ENCODE measurements around the gene MAPK11. TPM values are rescaled to one million over a fixed set of nuclear protein-coding genes. Genes with fewer than 3 reads are reported as not detected.

The MAPK11 gene
- total RNA-seq (10 to 100 TPM in 1 of 2 donors, 1 to 10 TPM in 1; 5.7 to 14.1 TPM), polyA plus RNA-seq (ENCODE audit: insufficient read length in 2 of 2) (10 to 100 TPM; 36.4 to 40.2 TPM)
- long read RNA-seq, donor 1, partial matches to known transcripts = 0 of 4 reads
- long read RNA-seq, donor 1, other reads (novel, unspliced or antisense) = 0 of 4 reads
- long read RNA-seq, donor 2 = 0 reads
- long read RNA-seq, donor 3, transcript MAPK11-201 (12 exons, 2,431 nt) = major isoform, 5 of 5 reads
- long read RNA-seq, donor 3, partial matches to known transcripts = 0 of 5 reads
- long read RNA-seq, donor 3, other reads (novel, unspliced or antisense) = 0 of 5 reads
- long read RNA-seq, donor 4, partial matches to known transcripts = 5 of 8 reads
- long read RNA-seq, donor 4, other reads (novel, unspliced or antisense) = 0 of 8 reads

DNA sequence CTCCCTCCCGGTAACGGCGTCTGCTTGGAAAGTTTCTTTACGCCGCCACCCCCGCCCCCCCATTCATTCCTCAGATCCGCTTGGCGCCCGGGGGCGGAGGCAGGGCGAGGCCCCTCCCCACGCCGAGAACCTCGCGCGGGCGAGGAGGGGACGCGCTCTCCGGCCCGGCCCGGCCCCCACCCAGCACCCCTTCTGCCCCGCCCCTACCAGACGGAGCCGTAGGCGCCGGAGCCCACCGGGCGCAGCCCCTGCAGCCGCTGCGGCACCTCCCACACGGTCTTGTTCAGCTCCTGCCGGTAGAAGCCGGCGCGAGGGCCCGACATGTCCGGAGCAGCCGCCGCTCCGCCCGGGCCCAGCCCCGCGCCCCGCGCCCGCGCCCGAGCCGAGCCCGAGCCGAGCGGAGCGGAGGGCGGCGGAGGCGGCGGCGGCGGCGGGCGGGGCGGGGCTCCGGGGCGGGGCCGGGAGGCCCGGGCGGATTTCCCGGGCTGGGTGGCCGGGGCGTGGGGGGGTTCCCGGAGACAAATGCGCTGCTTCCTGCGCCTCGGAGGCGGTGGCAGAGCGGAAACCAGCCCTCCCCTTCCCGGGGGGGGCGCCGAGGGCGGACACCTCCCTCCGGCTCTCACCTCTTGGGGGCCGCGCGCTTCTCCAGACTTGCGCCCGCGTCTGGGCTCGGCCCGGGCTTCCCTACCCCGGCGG is at the start of gene MAPK11:
MAPK11 (minus strand) TSS at position 411 of the 696 bp plus-strand sequence; CDS start at position 323, 88 bp downstream.
- peak in 2 of 6 donors; percentile 77 for DNase-seq (ENCODE audit: low read depth in 4 of 6, low spot score in 6 of 6)
- Histone ChIP-seq H3K4me1 (ENCODE audit: control insufficient read depth, insufficient read depth, low read length) (peaks cover 71% of the 10 kb centered on the region), H3K27me3 (ENCODE audit: control insufficient read depth, insufficient read depth, low read length) (no peaks in the 10 kb centered on the region), H3K36me3 (ENCODE audit: control insufficient read depth, insufficient read depth, low read length) (peaks cover 38% of the 10 kb centered on the region), H3K27ac (ENCODE audit: low read depth, low read length) (peak within 1 kb of the TSS; percentile 67), H3K4me3 (ENCODE audit: low read depth, low read length) (peak within 1 kb of the TSS; percentile 49), H3K9me3 (ENCODE audit: control insufficient read depth, insufficient read depth, low read length) (no peaks in the 10 kb centered on the region)
- under 1% methylated on average over 88 of the region's 92 CpGs for WGBS (ENCODE audit: insufficient coverage)

DNA sequence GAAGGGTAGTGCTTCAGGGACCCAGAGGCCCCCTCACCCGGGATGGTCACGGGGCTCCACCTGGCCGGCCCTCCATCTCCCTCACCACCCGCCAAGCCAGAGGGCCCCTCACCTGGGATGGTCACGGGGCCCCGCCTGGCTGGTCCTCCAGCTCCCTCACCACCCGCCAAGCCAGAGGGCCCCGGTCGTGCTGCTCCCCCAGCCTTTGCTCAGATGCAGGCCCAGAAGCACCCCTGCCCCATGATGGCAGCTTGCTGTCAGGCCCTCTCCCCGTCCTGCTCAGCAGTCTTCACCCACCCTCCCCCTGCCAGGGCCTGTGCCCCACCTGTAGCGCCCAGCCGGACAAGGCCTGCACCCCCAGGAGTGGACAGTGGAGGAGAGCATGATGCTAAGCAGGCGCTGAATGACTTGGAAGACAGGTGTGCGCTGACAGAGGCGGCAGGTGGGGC is 49.3 kb upstream of the MAPK11 start:
- 89% methylated on average over 11 of the region's 15 CpGs for WGBS (ENCODE audit: insufficient coverage)
- H3K4me1 ChIP-seq (ENCODE audit: control insufficient read depth, insufficient read depth, low read length) = peaks cover 3% of the 10 kb centered on the region
- no peak overlapping the region for H3K27ac ChIP-seq (ENCODE audit: low read depth, low read length)
- no peaks in the 10 kb centered on the region for H3K27me3 ChIP-seq (ENCODE audit: control insufficient read depth, insufficient read depth, low read length)
- DNase-seq (ENCODE audit: low read depth in 4 of 6, low spot score in 6 of 6) = no peak
- peaks cover 70% of the 10 kb centered on the region for H3K36me3 ChIP-seq (ENCODE audit: control insufficient read depth, insufficient read depth, low read length)
- H3K9me3 ChIP-seq (ENCODE audit: control insufficient read depth, insufficient read depth, low read length) = no peaks in the 10 kb centered on the region
- no peak overlapping the region for H3K4me3 ChIP-seq (ENCODE audit: low read depth, low read length)

DNA sequence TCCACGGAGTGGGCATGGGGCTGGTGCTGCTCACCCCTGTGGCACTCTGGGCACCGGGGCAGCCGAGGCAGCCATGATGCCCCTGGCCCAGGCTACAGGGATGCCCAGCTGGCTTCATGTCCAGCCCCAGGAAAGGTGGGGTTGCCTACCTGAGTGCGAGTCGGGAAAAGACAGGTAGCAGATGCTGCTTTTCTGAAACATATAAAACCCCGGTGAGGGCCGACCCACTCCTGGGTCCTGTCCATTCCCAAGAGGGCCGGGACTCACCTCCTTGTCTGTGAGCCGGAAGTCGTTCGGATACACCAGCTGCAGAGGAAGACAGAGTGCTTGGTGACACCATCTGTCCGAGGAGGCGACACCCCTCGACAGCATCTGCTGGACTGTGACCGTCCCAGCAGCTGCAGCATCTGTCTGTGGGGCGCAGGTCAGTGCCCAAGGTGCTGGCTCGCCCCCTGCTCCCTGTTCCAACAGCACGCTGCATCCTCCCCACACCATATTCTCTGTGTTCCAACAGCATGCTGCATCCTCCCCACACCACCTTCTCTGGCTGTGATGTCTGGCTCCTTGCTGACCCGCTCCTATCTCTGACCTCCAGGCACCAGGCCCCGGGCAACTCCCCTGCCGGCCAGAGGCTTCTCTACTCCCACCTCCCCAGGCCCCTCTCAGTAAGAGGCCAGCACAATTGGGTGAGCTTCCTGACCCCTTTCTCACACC is 48.7 kb upstream of the MAPK11 start:
- no peaks in the 10 kb centered on the region for H3K9me3 ChIP-seq (ENCODE audit: control insufficient read depth, insufficient read depth, low read length)
- no peak for DNase-seq (ENCODE audit: low read depth in 4 of 6, low spot score in 6 of 6)
- H3K27ac ChIP-seq (ENCODE audit: low read depth, low read length) = no peak overlapping the region
- H3K27me3 ChIP-seq (ENCODE audit: control insufficient read depth, insufficient read depth, low read length) = no peaks in the 10 kb centered on the region
- no peak overlapping the region for H3K4me3 ChIP-seq (ENCODE audit: low read depth, low read length)
- H3K36me3 ChIP-seq (ENCODE audit: control insufficient read depth, insufficient read depth, low read length) = peaks cover 71% of the 10 kb centered on the region
- peaks cover 9% of the 10 kb centered on the region for H3K4me1 ChIP-seq (ENCODE audit: control insufficient read depth, insufficient read depth, low read length)
- 80% methylated on average over 21 of the region's 21 CpGs for WGBS (ENCODE audit: insufficient coverage)

GRCh38 chr22:50318356-50318697 is 48.1 kb upstream of the MAPK11 start:
- Histone ChIP-seq H3K36me3 (ENCODE audit: control insufficient read depth, insufficient read depth, low read length) (peaks cover 74% of the 10 kb centered on the region), H3K27me3 (ENCODE audit: control insufficient read depth, insufficient read depth, low read length) (no peaks in the 10 kb centered on the region), H3K4me3 (ENCODE audit: low read depth, low read length) (no peak overlapping the region), H3K4me1 (ENCODE audit: control insufficient read depth, insufficient read depth, low read length) (peaks cover 9% of the 10 kb centered on the region), H3K9me3 (ENCODE audit: control insufficient read depth, insufficient read depth, low read length) (no peaks in the 10 kb centered on the region), H3K27ac (ENCODE audit: low read depth, low read length) (no peak overlapping the region)
- DNase-seq (ENCODE audit: low read depth in 4 of 6, low spot score in 6 of 6) = no peak
- WGBS (ENCODE audit: insufficient coverage) = 83% methylated on average over 6 of the region's 7 CpGs

DNA sequence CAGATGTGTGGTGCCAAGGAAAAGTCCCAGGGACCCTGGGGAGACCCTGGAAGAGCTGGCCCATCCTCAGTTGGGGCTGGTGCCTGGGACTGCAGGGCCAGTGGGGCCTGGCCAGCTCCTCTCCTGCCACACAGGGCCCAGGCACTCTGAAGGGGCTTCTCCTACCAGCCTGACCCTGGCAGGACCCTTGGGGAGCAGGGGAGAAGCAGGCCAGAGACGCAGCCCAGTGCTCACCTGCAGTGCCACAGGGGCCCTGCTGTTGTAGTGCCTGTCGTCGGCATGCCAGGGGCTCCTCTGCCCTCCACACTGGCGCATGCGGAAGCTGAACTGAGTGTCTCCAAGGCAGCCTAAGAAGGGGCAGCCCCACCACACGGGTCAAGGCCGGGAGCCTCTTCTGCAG is 47.5 kb upstream of the MAPK11 start:
- Histone ChIP-seq H3K27me3 (ENCODE audit: control insufficient read depth, insufficient read depth, low read length) (no peaks in the 10 kb centered on the region), H3K9me3 (ENCODE audit: control insufficient read depth, insufficient read depth, low read length) (no peaks in the 10 kb centered on the region), H3K36me3 (ENCODE audit: control insufficient read depth, insufficient read depth, low read length) (peaks cover 80% of the 10 kb centered on the region), H3K27ac (ENCODE audit: low read depth, low read length) (no peak overlapping the region), H3K4me3 (ENCODE audit: low read depth, low read length) (no peak overlapping the region), H3K4me1 (ENCODE audit: control insufficient read depth, insufficient read depth, low read length) (peaks cover 9% of the 10 kb centered on the region)
- DNase-seq (ENCODE audit: low read depth in 4 of 6, low spot score in 6 of 6) = no peak
- 87% methylated on average over 7 of the region's 7 CpGs for whole genome bisulfite sequencing (ENCODE audit: insufficient coverage)

DNA sequence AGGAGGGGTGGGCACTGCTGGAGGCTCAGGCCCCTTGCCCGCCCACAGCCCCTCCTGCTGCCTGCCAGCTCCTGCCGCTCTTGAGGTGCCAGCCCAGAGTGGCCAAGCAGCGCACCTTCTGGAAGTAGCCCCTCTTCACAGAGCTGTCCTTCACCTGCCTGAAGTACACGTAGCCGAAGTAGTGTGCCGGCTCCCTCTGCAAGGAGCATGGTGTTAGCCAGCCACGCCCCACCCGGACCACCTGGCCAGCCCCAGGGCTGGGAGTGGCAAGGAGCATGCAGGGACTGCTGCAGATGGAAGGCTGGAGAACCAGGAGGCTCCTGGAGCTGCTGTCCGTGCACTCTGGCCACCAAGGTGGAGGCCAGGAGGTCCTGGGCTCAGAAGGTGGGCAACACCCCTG is 47.0 kb upstream of the MAPK11 start:
- WGBS (ENCODE audit: insufficient coverage) = 87% methylated on average over 9 of the region's 9 CpGs
- Histone ChIP-seq H3K27ac (ENCODE audit: low read depth, low read length) (no peak overlapping the region), H3K4me1 (ENCODE audit: control insufficient read depth, insufficient read depth, low read length) (peaks cover 10% of the 10 kb centered on the region), H3K36me3 (ENCODE audit: control insufficient read depth, insufficient read depth, low read length) (peaks cover 83% of the 10 kb centered on the region), H3K9me3 (ENCODE audit: control insufficient read depth, insufficient read depth, low read length) (no peaks in the 10 kb centered on the region), H3K27me3 (ENCODE audit: control insufficient read depth, insufficient read depth, low read length) (no peaks in the 10 kb centered on the region), H3K4me3 (ENCODE audit: low read depth, low read length) (no peak overlapping the region)
- no peak for DNase-seq (ENCODE audit: low read depth in 4 of 6, low spot score in 6 of 6)

GRCh38 chr22:50316114-50317065 is 46.2 kb upstream of the MAPK11 start:
- peaks cover 91% of the 10 kb centered on the region for H3K36me3 ChIP-seq (ENCODE audit: control insufficient read depth, insufficient read depth, low read length)
- H3K4me3 ChIP-seq (ENCODE audit: low read depth, low read length) = no peak overlapping the region
- peaks cover 18% of the 10 kb centered on the region for H3K4me1 ChIP-seq (ENCODE audit: control insufficient read depth, insufficient read depth, low read length)
- no peak overlapping the region for H3K27ac ChIP-seq (ENCODE audit: low read depth, low read length)
- no peaks in the 10 kb centered on the region for H3K9me3 ChIP-seq (ENCODE audit: control insufficient read depth, insufficient read depth, low read length)
- no peak for DNase-seq (ENCODE audit: low read depth in 4 of 6, low spot score in 6 of 6)
- no peaks in the 10 kb centered on the region for H3K27me3 ChIP-seq (ENCODE audit: control insufficient read depth, insufficient read depth, low read length)
- WGBS (ENCODE audit: insufficient coverage) = 91% methylated on average over 28 of the region's 45 CpGs

DNA sequence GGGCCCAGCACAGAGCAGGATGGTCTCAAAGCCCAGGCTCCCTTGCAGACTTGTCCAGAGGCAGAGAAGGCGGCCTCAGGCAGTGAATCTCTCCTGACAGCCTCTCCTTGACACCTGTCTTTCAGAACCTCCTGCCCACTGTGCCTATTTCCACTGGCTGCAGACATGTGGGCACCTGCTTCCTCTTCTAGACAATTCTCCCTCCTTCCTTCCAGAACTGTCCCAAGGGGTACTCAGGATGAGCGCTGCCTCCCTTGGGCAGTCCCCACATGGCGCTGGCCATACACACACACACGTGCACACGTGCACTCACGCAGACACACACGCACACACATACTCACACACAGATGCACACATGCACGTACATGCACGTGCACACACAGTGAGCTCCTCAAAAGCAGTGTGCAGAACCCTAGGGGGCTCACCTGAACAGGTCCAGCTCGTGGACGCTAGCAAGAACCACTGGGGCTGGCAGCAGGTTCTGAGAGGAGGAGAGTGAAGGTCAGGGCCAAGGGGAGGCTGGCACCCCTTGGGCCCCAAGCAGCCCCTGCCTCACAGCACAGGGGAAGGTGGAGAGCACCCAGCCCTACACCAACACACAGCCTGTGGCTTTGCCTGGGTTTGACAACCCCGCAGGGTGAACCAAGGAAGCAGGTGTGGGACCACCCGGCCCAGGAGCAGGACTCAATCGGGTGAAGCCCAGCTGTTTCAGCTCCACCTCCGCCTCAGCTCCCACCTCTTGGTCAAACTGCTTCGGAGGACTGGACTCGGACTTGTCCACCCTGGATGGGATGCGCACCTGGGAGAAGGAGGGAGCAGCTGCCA is 45.3 kb upstream of the MAPK11 start:
- Histone ChIP-seq H3K4me1 (ENCODE audit: control insufficient read depth, insufficient read depth, low read length) (peaks cover 24% of the 10 kb centered on the region), H3K27me3 (ENCODE audit: control insufficient read depth, insufficient read depth, low read length) (no peaks in the 10 kb centered on the region), H3K36me3 (ENCODE audit: control insufficient read depth, insufficient read depth, low read length) (peaks cover 92% of the 10 kb centered on the region), H3K4me3 (ENCODE audit: low read depth, low read length) (no peak overlapping the region), H3K9me3 (ENCODE audit: control insufficient read depth, insufficient read depth, low read length) (no peaks in the 10 kb centered on the region), H3K27ac (ENCODE audit: low read depth, low read length) (no peak overlapping the region)
- 91% methylated on average over 18 of the region's 18 CpGs for WGBS (ENCODE audit: insufficient coverage)
- DNase-seq (ENCODE audit: low read depth in 4 of 6, low spot score in 6 of 6) = no peak
